ENCODE data around the gene CA11.

CA11 gene

GRCh38 chr19:48628486-48629296 lies 17.3 kb downstream of the CA11 start:
- no peak for DNase-seq

GRCh38 chr19:48627865-48628314 lies 18.1 kb downstream of the CA11 start:
- no peak for DNase-seq

GRCh38 chr19:48627201-48627864 lies 18.7 kb downstream of the CA11 start:
- no peak for DNase-seq

GRCh38 chr19:48625891-48626327 lies 20.1 kb downstream of the CA11 start:
- no peak for DNase-seq

- no peak for DNase-seq
Measured at GRCh38 chr19:48624791-48625723, 20.9 kb downstream of the CA11 start.

GRCh38 chr19:48624067-48624594 lies 21.9 kb downstream of the CA11 start:
- peak; percentile 79 to 94 for DNase-seq

- DNase-seq, result no peak
Measured at GRCh38 chr19:48623556-48624066, 22.4 kb downstream of the CA11 start.

- DNase-seq, result no peak
Measured at GRCh38 chr19:48619692-48620585, 26.0 kb downstream of the CA11 start.

- peak; percentile 92 to 98 for DNase-seq
Measured at GRCh38 chr19:48618916-48619691, 26.9 kb downstream of the CA11 start, which contains the start of the genes RPL18 and SPHK2. RPL18 (minus strand) TSS chr19:48619178; CDS start chr19:48619143, 35 bp downstream. SPHK2 (plus strand) TSS chr19:48619506; CDS start chr19:48620515, 1,009 bp downstream.

- DNase-seq, result no peak
Measured at GRCh38 chr19:48618278-48618915, 27.6 kb downstream of the CA11 start.

- DNase-seq, result no peak
Measured at GRCh38 chr19:48617146-48617937, 28.6 kb downstream of the CA11 start.

- DNase-seq, result no peak
Measured at GRCh38 chr19:48616491-48617056, 29.4 kb downstream of the CA11 start.

- DNase-seq, result no peak
Measured at GRCh38 chr19:48616041-48616436, 29.9 kb downstream of the CA11 start.

GRCh38 chr19:48615231-48616040 lies 30.6 kb downstream of the CA11 start:
- no peak for DNase-seq

- no peak for DNase-seq
Measured at GRCh38 chr19:48614436-48615230, 31.4 kb downstream of the CA11 start, which contains the start of gene FAM83E. FAM83E (minus strand) TSS chr19:48615076; CDS start chr19:48613372, 1,704 bp downstream.

- DNase-seq, result no peak
Measured at GRCh38 chr19:48613852-48614435, 32.0 kb downstream of the CA11 start.
